ENCODE measurements around the gene IQGAP3.

The IQGAP3 gene

GRCh38 chr1:156506450-156506849, 65.9 kb downstream of the IQGAP3 start:
- TF ChIP-seq CTCF (IDR thresholded peaks at IDR 0.05; ENCODE audit: extremely low read depth, insufficient read depth, missing control alignments): no peak
- DNase-seq (ENCODE audit: low spot score): no peak
- in situ Hi-C loops (cut with MboI; ENCODE audit: low pct_unique_long_range_greater_than_20kb, low sequenced_read_pairs, unreplicated experiment): no loop called here

- TF ChIP-seq CTCF (IDR thresholded peaks at IDR 0.05; ENCODE audit: extremely low read depth, insufficient read depth, missing control alignments): no peak
- DNase-seq (ENCODE audit: low spot score): no peak
- in situ Hi-C loops (cut with MboI; ENCODE audit: low pct_unique_long_range_greater_than_20kb, low sequenced_read_pairs, unreplicated experiment): no loop called here
Observed at GRCh38 chr1:156505679-156506298, 66.6 kb downstream of the IQGAP3 start.

- no peak for TF ChIP-seq CTCF (IDR thresholded peaks at IDR 0.05; ENCODE audit: extremely low read depth, insufficient read depth, missing control alignments)
- in situ Hi-C loops (cut with MboI; ENCODE audit: low pct_unique_long_range_greater_than_20kb, low sequenced_read_pairs, unreplicated experiment): no loop called here
Observed at GRCh38 chr1:156504821-156505678, 67.3 kb downstream of the IQGAP3 start.

GRCh38 chr1:156504438-156504813, 67.9 kb downstream of the IQGAP3 start:
- in situ Hi-C loops (cut with MboI; ENCODE audit: low pct_unique_long_range_greater_than_20kb, low sequenced_read_pairs, unreplicated experiment): no loop called here
- DNase-seq (ENCODE audit: low spot score): no peak
- no peak for TF ChIP-seq CTCF (IDR thresholded peaks at IDR 0.05; ENCODE audit: extremely low read depth, insufficient read depth, missing control alignments)

More at GRCh38 chr1:156504821-156505678, 67.3 kb downstream of the IQGAP3 start:
- peak; percentile 88 for DNase-seq (ENCODE audit: low spot score)

GRCh38 chr1:156503698-156504437, 68.5 kb downstream of the IQGAP3 start:
- in situ Hi-C loops (cut with MboI; ENCODE audit: low pct_unique_long_range_greater_than_20kb, low sequenced_read_pairs, unreplicated experiment): no loop called here
- TF ChIP-seq CTCF (IDR thresholded peaks at IDR 0.05; ENCODE audit: extremely low read depth, insufficient read depth, missing control alignments): no peak
- no peak for DNase-seq (ENCODE audit: low spot score)

GRCh38 chr1:156502894-156503697, 69.3 kb downstream of the IQGAP3 start:
- no peak for TF ChIP-seq CTCF (IDR thresholded peaks at IDR 0.05; ENCODE audit: extremely low read depth, insufficient read depth, missing control alignments)
- in situ Hi-C loops (cut with MboI; ENCODE audit: low pct_unique_long_range_greater_than_20kb, low sequenced_read_pairs, unreplicated experiment): no loop called here
- no peak for DNase-seq (ENCODE audit: low spot score)

Data from GM13977 (cell line).